Measurements from ENCODE around the gene VPS13A.

Gene VPS13A

DNA sequence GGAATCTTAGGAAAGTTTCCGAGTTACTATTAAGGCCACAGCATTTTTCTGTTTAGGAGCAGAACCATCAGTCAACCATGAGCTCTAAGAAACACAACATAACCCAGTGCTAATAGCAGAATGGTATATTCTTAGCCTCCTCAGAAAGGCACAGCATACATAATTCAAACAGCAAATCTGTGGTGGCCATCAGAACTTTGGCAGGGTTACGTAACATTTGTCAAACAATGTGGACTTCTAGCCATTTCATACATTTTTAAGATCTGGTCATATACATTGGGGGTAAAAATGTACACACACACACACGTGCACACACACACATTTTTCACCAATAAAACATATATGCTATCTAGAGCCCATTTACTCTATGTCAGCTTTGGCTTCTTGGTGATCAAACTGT, 245.6 kb downstream of the VPS13A start:
- TF ChIP-seq ZFX (IDR thresholded peaks at IDR 0.05; ENCODE audit: borderline replicate concordance) = no peak
- no peak overlapping the region for H3K27ac ChIP-seq

DNA sequence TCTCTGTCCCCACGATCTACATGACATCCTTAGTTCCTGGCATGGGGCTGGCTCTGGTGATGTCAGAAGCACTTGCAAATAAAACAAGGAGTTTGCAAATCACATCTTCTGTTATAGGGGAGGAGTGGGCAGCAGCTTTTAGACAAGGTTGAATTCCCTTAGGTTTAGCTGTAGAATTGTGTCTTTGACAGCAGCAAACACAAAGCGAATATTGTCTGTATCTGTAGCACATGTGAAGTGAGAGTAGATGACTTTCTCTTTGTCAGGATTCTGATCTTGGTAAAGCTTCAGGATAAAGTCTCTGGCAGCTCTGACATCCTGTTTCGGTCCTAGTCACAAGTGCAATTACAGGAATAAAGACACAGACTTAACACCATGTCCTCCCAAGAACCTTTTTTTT, 246.5 kb downstream of the VPS13A start:
- TF ChIP-seq, protein P1, sequence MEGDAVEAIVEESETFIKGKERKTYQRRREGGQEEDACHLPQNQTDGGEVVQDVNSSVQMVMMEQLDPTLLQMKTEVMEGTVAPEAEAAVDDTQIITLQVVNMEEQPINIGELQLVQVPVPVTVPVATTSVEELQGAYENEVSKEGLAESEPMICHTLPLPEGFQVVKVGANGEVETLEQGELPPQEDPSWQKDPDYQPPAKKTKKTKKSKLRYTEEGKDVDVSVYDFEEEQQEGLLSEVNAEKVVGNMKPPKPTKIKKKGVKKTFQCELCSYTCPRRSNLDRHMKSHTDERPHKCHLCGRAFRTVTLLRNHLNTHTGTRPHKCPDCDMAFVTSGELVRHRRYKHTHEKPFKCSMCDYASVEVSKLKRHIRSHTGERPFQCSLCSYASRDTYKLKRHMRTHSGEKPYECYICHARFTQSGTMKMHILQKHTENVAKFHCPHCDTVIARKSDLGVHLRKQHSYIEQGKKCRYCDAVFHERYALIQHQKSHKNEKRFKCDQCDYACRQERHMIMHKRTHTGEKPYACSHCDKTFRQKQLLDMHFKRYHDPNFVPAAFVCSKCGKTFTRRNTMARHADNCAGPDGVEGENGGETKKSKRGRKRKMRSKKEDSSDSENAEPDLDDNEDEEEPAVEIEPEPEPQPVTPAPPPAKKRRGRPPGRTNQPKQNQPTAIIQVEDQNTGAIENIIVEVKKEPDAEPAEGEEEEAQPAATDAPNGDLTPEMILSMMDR (IDR thresholded peaks at IDR 0.05) = no peak
- no peak for TF ChIP-seq ZFX (IDR thresholded peaks at IDR 0.05; ENCODE audit: borderline replicate concordance)
- H3K27ac ChIP-seq = no peak overlapping the region

DNA sequence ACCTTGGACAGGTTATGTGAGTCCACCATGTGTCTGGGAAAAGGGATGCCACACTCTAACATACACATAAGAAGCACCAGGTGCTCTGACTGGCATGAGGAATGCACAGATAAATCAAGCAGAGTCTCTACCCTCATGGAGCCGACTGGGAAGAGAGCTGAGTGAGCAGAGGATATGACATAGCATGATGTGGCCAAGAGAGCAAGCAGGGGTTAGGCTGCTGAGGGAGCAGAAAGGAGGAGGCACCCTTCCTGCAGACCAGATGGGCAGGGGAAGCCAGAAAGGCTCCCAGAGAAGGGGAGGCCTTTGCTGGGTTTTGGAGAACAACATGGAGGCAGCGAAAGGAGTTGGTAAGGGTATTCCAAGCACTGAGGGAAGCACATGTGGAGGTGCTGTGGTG, 247.7 kb downstream of the VPS13A start:
- TF ChIP-seq, protein P1 (IDR thresholded peaks at IDR 0.05) = no peak
- no peak for TF ChIP-seq ZFX (IDR thresholded peaks at IDR 0.05; ENCODE audit: borderline replicate concordance)
- H3K27ac ChIP-seq = no peak overlapping the region

DNA sequence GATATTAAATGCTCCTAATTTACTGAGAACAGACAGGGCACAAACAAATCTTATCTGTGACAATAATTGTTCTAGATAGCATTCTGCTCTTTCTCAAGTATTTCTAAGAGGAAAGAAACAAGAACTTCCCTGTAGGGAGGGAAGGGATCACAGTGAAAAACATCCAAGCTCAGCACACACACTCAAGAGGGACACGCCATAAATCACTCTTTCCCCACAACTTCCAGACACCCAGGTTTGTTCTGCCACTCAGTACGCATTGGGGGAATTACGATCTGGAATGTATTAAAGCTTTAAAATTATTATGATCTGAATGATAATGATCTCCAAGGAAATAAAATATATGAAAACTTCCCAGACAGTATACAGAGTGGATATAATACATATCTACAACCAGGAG, 249.4 kb downstream of the VPS13A start:
- TF ChIP-seq, protein P1 (IDR thresholded peaks at IDR 0.05) = no peak
- no peak for TF ChIP-seq ZFX (IDR thresholded peaks at IDR 0.05; ENCODE audit: borderline replicate concordance)
- no peak overlapping the region for H3K27ac ChIP-seq

DNA sequence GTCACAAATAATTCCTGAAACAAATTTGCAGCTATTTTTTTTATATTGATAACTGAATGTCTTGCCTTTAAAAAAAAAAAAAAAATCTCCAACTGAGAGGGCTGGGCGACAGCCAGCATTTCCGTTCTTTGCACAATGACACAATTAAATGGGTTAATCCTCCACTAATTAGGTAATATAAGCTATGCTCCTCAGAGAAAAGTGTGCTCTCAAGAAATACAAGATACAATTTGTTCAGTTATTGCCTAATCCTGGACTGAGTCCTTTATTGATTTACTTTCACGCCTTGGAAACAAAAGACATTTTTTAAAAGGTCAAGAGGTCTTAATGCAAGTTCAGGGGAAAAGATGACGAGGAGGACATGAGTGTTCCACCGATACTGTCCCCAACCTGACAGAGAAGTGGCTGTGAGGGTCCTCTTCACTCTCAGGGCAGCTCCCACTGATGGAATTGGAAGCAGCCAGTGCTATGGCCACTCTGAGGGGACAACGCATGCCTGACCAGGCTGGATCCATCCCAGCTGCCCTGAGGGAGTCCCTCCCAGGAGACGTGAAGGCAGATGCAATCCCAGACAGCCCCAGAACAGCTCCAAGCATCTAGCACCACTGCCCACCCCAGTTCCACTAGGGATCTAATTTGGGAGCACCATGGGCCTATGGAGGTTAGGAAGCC, 250.1 kb downstream of the VPS13A start:
- H3K27ac ChIP-seq = no peak overlapping the region
- no peak for TF ChIP-seq ZFX (IDR thresholded peaks at IDR 0.05; ENCODE audit: borderline replicate concordance)
- TF ChIP-seq, protein P1 (IDR thresholded peaks at IDR 0.05) = no peak

DNA sequence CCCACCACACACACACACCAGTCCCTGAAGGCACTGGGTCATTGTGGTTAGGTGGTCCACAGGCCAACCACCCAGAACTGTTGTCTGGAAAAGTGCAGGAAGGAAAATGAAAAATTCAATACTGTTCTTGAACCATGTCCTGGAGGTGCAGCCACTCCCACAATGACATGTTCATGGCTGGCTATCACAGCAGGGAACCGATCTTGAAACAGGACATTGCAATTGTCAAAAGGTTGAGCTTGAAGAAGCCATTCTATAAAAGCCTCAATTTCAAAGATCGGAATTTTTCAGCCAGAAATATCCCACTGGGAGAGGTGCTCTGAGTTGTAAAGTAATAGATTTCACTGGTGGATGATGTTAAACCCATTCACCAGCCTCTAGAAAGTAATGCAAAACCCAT, 252.6 kb downstream of the VPS13A start:
- TF ChIP-seq, protein P1 (IDR thresholded peaks at IDR 0.05) = no peak
- TF ChIP-seq ZFX (IDR thresholded peaks at IDR 0.05; ENCODE audit: borderline replicate concordance) = no peak
- no peak overlapping the region for H3K27ac ChIP-seq

DNA sequence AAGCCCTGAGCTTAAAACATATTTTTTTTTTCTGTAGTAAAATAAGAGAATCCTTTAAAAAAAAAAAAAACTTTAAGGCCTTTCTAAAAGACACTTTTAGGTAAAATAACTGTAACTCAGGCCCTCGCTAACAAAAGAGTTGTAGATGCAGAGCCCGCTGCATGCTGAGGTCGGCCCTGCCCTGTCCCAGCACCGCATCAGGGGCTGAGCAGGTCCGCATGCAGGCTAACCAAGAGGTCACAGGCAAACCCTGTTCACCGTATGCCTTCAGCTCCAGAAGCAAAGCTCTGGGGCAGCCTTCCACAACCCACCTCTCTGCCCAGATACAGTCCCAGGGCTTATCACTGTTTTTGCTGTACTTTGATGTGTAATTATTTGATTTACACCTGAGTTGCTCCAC, 254.7 kb downstream of the VPS13A start:
- H3K27ac ChIP-seq = no peak overlapping the region
- TF ChIP-seq, protein P1 (IDR thresholded peaks at IDR 0.05) = no peak
- no peak for TF ChIP-seq ZFX (IDR thresholded peaks at IDR 0.05; ENCODE audit: borderline replicate concordance)
